Suprapubic skin (tissue), 4 donors: ENCODE data around the gene GAST.

Source experiments
- EP300 ChIP-seq: sonication (generic); formaldehyde crosslinking; IDR thresholded peaks from one replicate; pipeline ENCODE4 v1.6.1; 2017; ENCODE audit warnings: antibody characterized with exemption
- POLR2A ChIP-seq, 2 donors: fragments of 450-650 bp; IDR thresholded peaks; one replicate each; pipeline ENCODE4 v1.6.1; 2017; ENCODE audit warnings: antibody characterized with exemption in 2 of 2, mild to moderate bottlenecking in 2 of 2, moderate library complexity in 2 of 2
- POLR2AphosphoS5 ChIP-seq, 3 donors: sonication (generic); formaldehyde crosslinking; IDR thresholded peaks; one replicate each; pipeline ENCODE4 v1.6.1; 2017; ENCODE audit warnings: antibody characterized with exemption in 3 of 3
- TF ChIP-seq, protein P1 (sequence below), 2 donors: fragments of 200-600 bp in 1 of 2; fragments of 450-650 bp in 1 of 2; sonication (generic) in 1 of 2; IDR thresholded peaks; one replicate each; pipeline ENCODE4 v1.5.1; 2016 to 2019; ENCODE audit warnings: antibody characterized with exemption in 2 of 2, mild to moderate bottlenecking in 1 of 2, moderate library complexity in 1 of 2

DNA sequence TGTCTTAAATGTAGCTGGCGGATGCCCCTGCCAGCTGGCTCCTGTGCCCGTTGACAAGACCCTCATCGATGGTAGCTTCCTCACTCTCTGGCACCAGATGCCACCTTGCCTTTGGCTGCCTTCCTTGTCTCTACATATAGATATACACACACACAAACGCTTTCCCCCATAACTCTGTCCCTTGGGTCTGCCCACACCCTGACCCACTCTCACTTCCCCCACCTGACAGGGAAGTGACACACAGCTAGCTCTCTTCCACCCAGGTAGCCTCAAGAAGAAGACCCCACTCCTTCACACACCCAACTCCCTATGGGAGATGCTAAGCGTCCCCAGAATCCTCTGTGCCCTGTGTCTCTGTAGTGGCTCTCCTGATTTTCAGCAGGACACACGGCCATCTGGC, 48.7 kb downstream of the GAST start:
- TF ChIP-seq, protein P1, sequence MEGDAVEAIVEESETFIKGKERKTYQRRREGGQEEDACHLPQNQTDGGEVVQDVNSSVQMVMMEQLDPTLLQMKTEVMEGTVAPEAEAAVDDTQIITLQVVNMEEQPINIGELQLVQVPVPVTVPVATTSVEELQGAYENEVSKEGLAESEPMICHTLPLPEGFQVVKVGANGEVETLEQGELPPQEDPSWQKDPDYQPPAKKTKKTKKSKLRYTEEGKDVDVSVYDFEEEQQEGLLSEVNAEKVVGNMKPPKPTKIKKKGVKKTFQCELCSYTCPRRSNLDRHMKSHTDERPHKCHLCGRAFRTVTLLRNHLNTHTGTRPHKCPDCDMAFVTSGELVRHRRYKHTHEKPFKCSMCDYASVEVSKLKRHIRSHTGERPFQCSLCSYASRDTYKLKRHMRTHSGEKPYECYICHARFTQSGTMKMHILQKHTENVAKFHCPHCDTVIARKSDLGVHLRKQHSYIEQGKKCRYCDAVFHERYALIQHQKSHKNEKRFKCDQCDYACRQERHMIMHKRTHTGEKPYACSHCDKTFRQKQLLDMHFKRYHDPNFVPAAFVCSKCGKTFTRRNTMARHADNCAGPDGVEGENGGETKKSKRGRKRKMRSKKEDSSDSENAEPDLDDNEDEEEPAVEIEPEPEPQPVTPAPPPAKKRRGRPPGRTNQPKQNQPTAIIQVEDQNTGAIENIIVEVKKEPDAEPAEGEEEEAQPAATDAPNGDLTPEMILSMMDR (IDR thresholded peaks at IDR 0.05), result no peak
- TF ChIP-seq POLR2AphosphoS5 (IDR thresholded peaks at IDR 0.05) (no peak), POLR2A (IDR thresholded peaks at IDR 0.05) (no peak), EP300 (no peak)
